GM12878 (cell line): ENCODE measurements around the gene ADGRG1. TPM values are rescaled to one million over a fixed set of nuclear protein-coding genes. Genes with fewer than 3 reads are reported as not detected.
A peak's percentile ranks its signal among the peaks of the same experiment; 100 is the strongest.

Source experiments
- ATAC-seq: fragments of 200-7000 bp; cut with Tn5 transposase; 3 replicates; pipeline ENCODE4 v1.9.1; 2020; ENCODE audit warnings: mild to moderate bottlenecking, moderate library complexity
- BruUV-seq: library from RNA; stranded (reverse); fragments of 400-500 nt; replicated peaks from 2 replicates; lab custom pipeline; 2021; lab: Mats Ljungman, UMichigan
- CTCF ChIA-PET: fragments of 300-600 bp; sonication (Branson Sonifier 250); formaldehyde crosslinking; extraction: SDS; loops from one replicate; lab custom pipeline; 2021; ENCODE audit warnings: inconsistent platforms; lab: Yijun Ruan, JAX
- POLR2A ChIA-PET: fragments of 350-600 bp; formaldehyde crosslinking; extraction: SDS; loops from one replicate; lab custom pipeline; 2021; ENCODE audit warnings: inconsistent platforms; lab: Charles Lee
- RAD21 ChIA-PET: fragments of 300-600 bp; sonication (Branson Sonifier 250); formaldehyde crosslinking; loops from one replicate; lab custom pipeline; 2023; ENCODE audit warnings: antibody characterized with exemption; ENCODE audit not compliant: unreplicated experiment; lab: Charles Lee
- SMC1A ChIA-PET: fragments of 300-600 bp; sonication (Branson Sonifier 250); formaldehyde crosslinking; loops from one replicate; lab custom pipeline; 2023; ENCODE audit not compliant: unreplicated experiment, uncharacterized antibody; lab: Charles Lee
- DNase-seq: peaks from one replicate; pipeline ENCODE4 v3.0.0-alpha.2; 2011; ENCODE audit warnings: low read depth, low spot score
- FAIRE-seq: peaks from 3 replicates; lab custom pipeline; 2011; peaks lifted over from hg19 to GRCh38; lab: Jason Lieb, UNC
- H2AFZ ChIP-seq: 2 replicates; pipeline ENCODE4 v1.6.0; 2011; ENCODE audit warnings: low read depth, low read length, control low read depth; ENCODE audit not compliant: control insufficient read depth
- H3K27ac ChIP-seq: 2 replicates; pipeline ENCODE4 v1.5.1; 2011; ENCODE audit warnings: control low read depth; ENCODE audit not compliant: control insufficient read depth, insufficient read depth
- H3K27me3 ChIP-seq, 2 experiments: replicated peaks in 1 of 2; 2 replicates each; pipeline versions ENCODE4 v1.6.0 to v1.6.1; 2011; ENCODE audit warnings: low read length in 1 of 2; ENCODE audit not compliant: control insufficient read depth in 2 of 2, insufficient read depth in 2 of 2
- H3K36me3 ChIP-seq, 2 experiments: 2 replicates each; pipeline ENCODE4 v1.5.1; 2011; ENCODE audit warnings: low read length in 1 of 2; ENCODE audit not compliant: control insufficient read depth in 2 of 2, insufficient read depth in 2 of 2
- H3K4me1 ChIP-seq: 2 replicates; pipeline ENCODE4 v1.6.1; 2011; ENCODE audit warnings: mild to moderate bottlenecking, low read length, moderate library complexity, mixed read lengths; ENCODE audit not compliant: control insufficient read depth, insufficient read depth
- H3K4me2 ChIP-seq: 2 replicates; pipeline ENCODE4 v1.6.0; 2011; ENCODE audit warnings: control low read depth; ENCODE audit not compliant: control insufficient read depth, insufficient read depth
- H3K4me3 ChIP-seq: fragments of 200-600 bp; sonication (generic); 2 replicates; pipeline ENCODE4 v1.5.1; 2016
- H3K79me2 ChIP-seq: 2 replicates; pipeline ENCODE4 v1.6.0; 2011; ENCODE audit warnings: low read length; ENCODE audit not compliant: control insufficient read depth, insufficient read depth
- H3K9ac ChIP-seq: 2 replicates; pipeline ENCODE4 v1.8.0; 2011; ENCODE audit warnings: low read length, control low read depth, mixed read lengths; ENCODE audit not compliant: control insufficient read depth, insufficient read depth
- H3K9me3 ChIP-seq: replicated peaks from 3 replicates; pipeline ENCODE4 v1.5.1; 2011; ENCODE audit warnings: mild to moderate bottlenecking, low read length; ENCODE audit not compliant: control insufficient read depth, insufficient read depth
- H4K20me1 ChIP-seq: 2 replicates; pipeline ENCODE4 v1.6.0; 2011; ENCODE audit not compliant: control insufficient read depth, insufficient read depth
- CUX1 ChIP-seq: IDR thresholded peaks from 2 replicates; pipeline ENCODE4 v1.6.1; 2012; ENCODE audit warnings: improper control_type of control experiment, low read depth, low read length; ENCODE audit not compliant: insufficient replicate concordance
- MEF2B ChIP-seq: fragments of 450-650 bp; IDR thresholded peaks from 2 replicates; pipeline ENCODE4 v1.6.1; 2018; ENCODE audit warnings: mild to moderate bottlenecking, moderate library complexity; ENCODE audit not compliant: partially characterized antibody, poor library complexity, severe bottlenecking
- NFXL1 ChIP-seq: fragments of 450-650 bp; IDR thresholded peaks from 2 replicates; pipeline ENCODE4 v1.6.1; 2017; ENCODE audit warnings: antibody characterized with exemption, mild to moderate bottlenecking, borderline replicate concordance
- NFYB ChIP-seq: IDR thresholded peaks from 2 replicates; pipeline ENCODE4 v1.6.1; 2011; ENCODE audit warnings: low read depth, mild to moderate bottlenecking, low read length, improper control_type of control experiment, moderate library complexity; ENCODE audit not compliant: insufficient read depth
- RELA ChIP-seq: fragments of 450-650 bp; IDR thresholded peaks from 2 replicates; pipeline ENCODE4 v1.8.0; 2014; ENCODE audit warnings: borderline replicate concordance; ENCODE audit not compliant: partially characterized antibody
- WGBS: methylation state at CpG from one replicate; pipeline ENCODE4 v1.1.6; 2016; ENCODE audit warnings: low lambda C conversion rate; ENCODE audit not compliant: insufficient replicate concordance, insufficient coverage; ENCODE audit errors: missing lambda C conversion rate; 5-methylcytosine and 5-hydroxymethylcytosine counted together
- in situ Hi-C: fragments of 300-500 bp; cut with MboI; formaldehyde crosslinking; loops from 9 replicates; pipeline ENCODE4 v1.14.3; 2018; ENCODE audit warnings: mixed read lengths
- intact Hi-C: fragments of 100-400 bp; cut with micrococcal nuclease; formaldehyde crosslinking; loops from one replicate; pipeline ENCODE4 v1.14.2; 2022; ENCODE audit not compliant: unreplicated experiment
- polyA plus RNA-seq, 11 experiments: library from polyadenylated mRNA; depleted of rRNA in 4 of 11; unstranded in 6 of 11; stranded (reverse) in 5 of 11; fragments of >200 nt; fragmentation: Nextera tagmentation in 4 of 11; fragmentation: Illumina TruSeq in 1 of 11; extraction: Ambion mirVana in 4 of 11; extraction: Trizol in 1 of 11; gene quantifications; 1 replicate in 1 of 11; 2 replicates in 10 of 11; pipeline versions ENCODE4 v1.2.1 to v1.2.3, GENCODE V29; 2011 to 2016; ENCODE audit warnings: inconsistent platforms in 2 of 11, missing spikeins in 2 of 11, low read depth in 1 of 11
- total RNA-seq, 4 experiments: library from RNA; depleted of rRNA in 3 of 4; stranded (reverse); fragments of >200 nt in 3 of 4; fragmentation: Illumina TruSeq in 1 of 4; extraction: Trizol in 1 of 4; gene quantifications; 2 replicates each; pipeline versions ENCODE4 v1.2.1 to v1.2.3, GENCODE V29; 2013 to 2021

The ADGRG1 gene
- total and polyA plus RNA-seq, 10 of the 15 experiments (the other 5 are each of a cell fraction or from before 2014, with no cell fraction given), result 0.07 to 2.0 (median 0.75) TPM

GRCh38 chr16:57683636-57684545 is 55.5 kb downstream of the ADGRG1 start:
- CTCF ChIA-PET, result no interaction called here
- DNase-seq (no peak), FAIRE-seq (no peak), ATAC-seq (no peak)
- no peaks in the 10 kb centered on the region for H4K20me1 ChIP-seq
- no peaks in the 10 kb centered on the region for H3K4me1 ChIP-seq
- no peaks in the 10 kb centered on the region for H3K27me3 ChIP-seq
- H2AFZ ChIP-seq, result no peak overlapping the region
- in situ Hi-C loops (no loop called here), intact Hi-C loops (no loop called here)
- SMC1A ChIA-PET, result interaction anchor here (1.0 kb wide), 1 partner anchor 11 kb away, joined by 3 read pairs; no protein-coding TSS in a partner anchor
- no peaks in the 10 kb centered on the region for H3K79me2 ChIP-seq
- no peak overlapping the region for H3K27ac ChIP-seq
- TF ChIP-seq MEF2B (peak; percentile 44), NFYB (no peak)
- POLR2A ChIA-PET, result no interaction called here
- H3K36me3 ChIP-seq, result no peaks in the 10 kb centered on the region
- BruUV-seq, result no TSS peak
- H3K4me3 ChIP-seq, result no peak overlapping the region
- H3K9ac ChIP-seq, result no peak overlapping the region
- 53% methylated on average over 18 of the region's 18 CpGs for WGBS
- RAD21 ChIA-PET, result no interaction called here
- no peaks in the 10 kb centered on the region for H3K9me3 ChIP-seq
- no peak overlapping the region for H3K4me2 ChIP-seq

GRCh38 chr16:57684626-57685358 is 56.4 kb downstream of the ADGRG1 start:
- DNase-seq (no peak), FAIRE-seq (no peak), ATAC-seq (no peak)
- H3K9me3 ChIP-seq, result no peaks in the 10 kb centered on the region
- ChIA-PET SMC1A (interaction anchor here (1.0 kb wide), 1 partner anchor 12 kb away, joined by 3 read pairs; no protein-coding TSS in a partner anchor), POLR2A (no interaction called here), CTCF (no interaction called here), RAD21 (no interaction called here)
- no peaks in the 10 kb centered on the region for H3K79me2 ChIP-seq
- no peaks in the 10 kb centered on the region for H3K36me3 ChIP-seq
- H3K27ac ChIP-seq, result no peak overlapping the region
- in situ Hi-C loops (no loop called here), intact Hi-C loops (no loop called here)
- no peaks in the 10 kb centered on the region for H4K20me1 ChIP-seq
- no peaks in the 10 kb centered on the region for H3K27me3 ChIP-seq
- no TSS peak for BruUV-seq
- no peak overlapping the region for H3K4me3 ChIP-seq
- H3K4me1 ChIP-seq, result peaks cover 9% of the 10 kb centered on the region
- WGBS, result 60% methylated on average over 8 of the region's 8 CpGs
- H3K4me2 ChIP-seq, result no peak overlapping the region
- H2AFZ ChIP-seq, result no peak overlapping the region
- H3K9ac ChIP-seq, result no peak overlapping the region
- TF ChIP-seq RELA, result no peak
- no peak for TF ChIP-seq NFXL1
- no peak for TF ChIP-seq CUX1
